Stimulated activated naive CD8-positive, alpha-beta T cell treated with anti-CD3 and anti-CD28 coated beads, Interleukin-15, Interleukin-2, amounts not matched to agents 100 ng/mL and 50 ng/mL, for 24 hours (primary cell): ENCODE results near the gene AJAP1.

Source experiments
- H3K27ac Mint-ChIP-seq: one replicate; pipeline ENCODE4 v1.8.0; 2021; ENCODE audit warnings: mild to moderate bottlenecking, mixed read lengths
- H3K27me3 Mint-ChIP-seq: one replicate; pipeline ENCODE4 v1.8.0; 2021; ENCODE audit warnings: mixed read lengths
- H3K36me3 Mint-ChIP-seq: one replicate; pipeline ENCODE4 v1.8.0; 2021; ENCODE audit warnings: low read depth, mixed read lengths
- H3K4me1 Mint-ChIP-seq: one replicate; pipeline ENCODE4 v1.8.0; 2021; ENCODE audit warnings: low read depth, mixed read lengths
- H3K4me3 Mint-ChIP-seq: one replicate; pipeline ENCODE4 v1.8.0; 2021; ENCODE audit warnings: mild to moderate bottlenecking, mixed read lengths
- H3K9me3 Mint-ChIP-seq: one replicate; pipeline ENCODE4 v1.8.0; 2021; ENCODE audit warnings: mixed read lengths

Gene AJAP1

GRCh38 chr1:4759671-4760070 is 105.3 kb downstream of the AJAP1 start:
- no peaks in the 10 kb centered on the region for H3K4me1 Mint-ChIP-seq
- no peak overlapping the region for H3K4me3 Mint-ChIP-seq
- no peak overlapping the region for H3K27ac Mint-ChIP-seq
- H3K27me3 Mint-ChIP-seq = peaks cover 3% of the 10 kb centered on the region
- H3K9me3 Mint-ChIP-seq = peaks cover 9% of the 10 kb centered on the region
- H3K36me3 Mint-ChIP-seq = no peaks in the 10 kb centered on the region

GRCh38 chr1:4760088-4760487 is 105.7 kb downstream of the AJAP1 start:
- no peaks in the 10 kb centered on the region for H3K36me3 Mint-ChIP-seq
- peaks cover 9% of the 10 kb centered on the region for H3K9me3 Mint-ChIP-seq
- H3K27me3 Mint-ChIP-seq = peaks cover 3% of the 10 kb centered on the region
- H3K4me1 Mint-ChIP-seq = no peaks in the 10 kb centered on the region
- no peak overlapping the region for H3K27ac Mint-ChIP-seq
- H3K4me3 Mint-ChIP-seq = no peak overlapping the region

GRCh38 chr1:4761324-4761723 is 106.9 kb downstream of the AJAP1 start:
- Mint-ChIP-seq H3K27ac (no peak overlapping the region), H3K27me3 (peaks cover 3% of the 10 kb centered on the region), H3K9me3 (peaks cover 9% of the 10 kb centered on the region), H3K4me1 (no peaks in the 10 kb centered on the region), H3K4me3 (no peak overlapping the region), H3K36me3 (no peaks in the 10 kb centered on the region)

GRCh38 chr1:4762146-4762545 is 107.7 kb downstream of the AJAP1 start:
- Mint-ChIP-seq H3K9me3 (peaks cover 9% of the 10 kb centered on the region), H3K4me1 (no peaks in the 10 kb centered on the region), H3K27ac (no peak overlapping the region), H3K36me3 (no peaks in the 10 kb centered on the region), H3K4me3 (no peak overlapping the region), H3K27me3 (peaks cover 3% of the 10 kb centered on the region)

GRCh38 chr1:4767308-4767707 is 112.9 kb downstream of the AJAP1 start:
- H3K36me3 Mint-ChIP-seq = no peaks in the 10 kb centered on the region
- H3K27ac Mint-ChIP-seq = no peak overlapping the region
- H3K4me3 Mint-ChIP-seq = no peak overlapping the region
- H3K9me3 Mint-ChIP-seq = no peaks in the 10 kb centered on the region
- H3K4me1 Mint-ChIP-seq = no peaks in the 10 kb centered on the region
- H3K27me3 Mint-ChIP-seq = no peaks in the 10 kb centered on the region

- no peaks in the 10 kb centered on the region for H3K9me3 Mint-ChIP-seq
- no peaks in the 10 kb centered on the region for H3K27me3 Mint-ChIP-seq
- H3K4me3 Mint-ChIP-seq = no peak overlapping the region
- no peak overlapping the region for H3K27ac Mint-ChIP-seq
- no peaks in the 10 kb centered on the region for H3K36me3 Mint-ChIP-seq
- no peaks in the 10 kb centered on the region for H3K4me1 Mint-ChIP-seq
These were observed 114.1 kb downstream of the AJAP1 start for GRCh38 chr1:4768553-4768952.

- Mint-ChIP-seq H3K27me3 (no peaks in the 10 kb centered on the region), H3K4me3 (no peak overlapping the region), H3K4me1 (no peaks in the 10 kb centered on the region), H3K36me3 (no peaks in the 10 kb centered on the region), H3K9me3 (no peaks in the 10 kb centered on the region), H3K27ac (no peak overlapping the region)
These were observed 115.3 kb downstream of the AJAP1 start for GRCh38 chr1:4769516-4770280.

GRCh38 chr1:4770713-4771112 is 116.3 kb downstream of the AJAP1 start:
- Mint-ChIP-seq H3K27ac (no peak overlapping the region), H3K36me3 (no peaks in the 10 kb centered on the region), H3K4me1 (no peaks in the 10 kb centered on the region), H3K4me3 (no peak overlapping the region), H3K27me3 (no peaks in the 10 kb centered on the region), H3K9me3 (no peaks in the 10 kb centered on the region)

- no peaks in the 10 kb centered on the region for H3K9me3 Mint-ChIP-seq
- no peak overlapping the region for H3K4me3 Mint-ChIP-seq
- H3K27me3 Mint-ChIP-seq = no peaks in the 10 kb centered on the region
- H3K27ac Mint-ChIP-seq = no peak overlapping the region
- no peaks in the 10 kb centered on the region for H3K36me3 Mint-ChIP-seq
- H3K4me1 Mint-ChIP-seq = no peaks in the 10 kb centered on the region
These were observed 116.9 kb downstream of the AJAP1 start for GRCh38 chr1:4771267-4771666.

GRCh38 chr1:4771721-4772120 is 117.3 kb downstream of the AJAP1 start:
- H3K36me3 Mint-ChIP-seq = no peaks in the 10 kb centered on the region
- H3K4me3 Mint-ChIP-seq = no peak overlapping the region
- no peaks in the 10 kb centered on the region for H3K9me3 Mint-ChIP-seq
- no peaks in the 10 kb centered on the region for H3K27me3 Mint-ChIP-seq
- H3K4me1 Mint-ChIP-seq = no peaks in the 10 kb centered on the region
- H3K27ac Mint-ChIP-seq = no peak overlapping the region

GRCh38 chr1:4772294-4773010 is 118.0 kb downstream of the AJAP1 start:
- no peaks in the 10 kb centered on the region for H3K36me3 Mint-ChIP-seq
- H3K4me1 Mint-ChIP-seq = no peaks in the 10 kb centered on the region
- H3K27ac Mint-ChIP-seq = no peak overlapping the region
- H3K4me3 Mint-ChIP-seq = no peak overlapping the region
- no peaks in the 10 kb centered on the region for H3K9me3 Mint-ChIP-seq
- no peaks in the 10 kb centered on the region for H3K27me3 Mint-ChIP-seq

GRCh38 chr1:4773226-4773625 is 118.8 kb downstream of the AJAP1 start:
- no peaks in the 10 kb centered on the region for H3K27me3 Mint-ChIP-seq
- H3K27ac Mint-ChIP-seq = no peak overlapping the region
- H3K4me1 Mint-ChIP-seq = no peaks in the 10 kb centered on the region
- no peaks in the 10 kb centered on the region for H3K36me3 Mint-ChIP-seq
- H3K4me3 Mint-ChIP-seq = no peak overlapping the region
- H3K9me3 Mint-ChIP-seq = no peaks in the 10 kb centered on the region

- Mint-ChIP-seq H3K27ac (no peak overlapping the region), H3K36me3 (no peaks in the 10 kb centered on the region), H3K9me3 (no peaks in the 10 kb centered on the region), H3K27me3 (no peaks in the 10 kb centered on the region), H3K4me3 (no peak overlapping the region), H3K4me1 (no peaks in the 10 kb centered on the region)
These were observed 121.1 kb downstream of the AJAP1 start for GRCh38 chr1:4775506-4775905.

- Mint-ChIP-seq H3K27me3 (no peaks in the 10 kb centered on the region), H3K36me3 (no peaks in the 10 kb centered on the region), H3K27ac (no peak overlapping the region), H3K4me3 (no peak overlapping the region), H3K4me1 (no peaks in the 10 kb centered on the region), H3K9me3 (no peaks in the 10 kb centered on the region)
These were observed 123.6 kb downstream of the AJAP1 start for GRCh38 chr1:4778056-4778455.

- no peaks in the 10 kb centered on the region for H3K4me1 Mint-ChIP-seq
- no peak overlapping the region for H3K4me3 Mint-ChIP-seq
- no peak overlapping the region for H3K27ac Mint-ChIP-seq
- H3K36me3 Mint-ChIP-seq = no peaks in the 10 kb centered on the region
- no peaks in the 10 kb centered on the region for H3K9me3 Mint-ChIP-seq
- H3K27me3 Mint-ChIP-seq = no peaks in the 10 kb centered on the region
These were observed 127.2 kb downstream of the AJAP1 start for GRCh38 chr1:4781646-4782045.

GRCh38 chr1:4784761-4785160 is 130.4 kb downstream of the AJAP1 start:
- Mint-ChIP-seq H3K4me1 (no peaks in the 10 kb centered on the region), H3K9me3 (no peaks in the 10 kb centered on the region), H3K36me3 (no peaks in the 10 kb centered on the region), H3K4me3 (no peak overlapping the region), H3K27ac (no peak overlapping the region), H3K27me3 (no peaks in the 10 kb centered on the region)
